ENCODE data around the gene CACNB2.

CACNB2 gene

GRCh38 chr10:18140149-18140956 lies at the start of gene CACNB2:
Gene CACNB2, plus strand, starts transcription at chr10:18140424.
- no peak for FAIRE-seq

- FAIRE-seq: no peak
These were observed 45.9 kb upstream of the CACNB2 start for GRCh38 chr10:18094332-18094731.

DNA sequence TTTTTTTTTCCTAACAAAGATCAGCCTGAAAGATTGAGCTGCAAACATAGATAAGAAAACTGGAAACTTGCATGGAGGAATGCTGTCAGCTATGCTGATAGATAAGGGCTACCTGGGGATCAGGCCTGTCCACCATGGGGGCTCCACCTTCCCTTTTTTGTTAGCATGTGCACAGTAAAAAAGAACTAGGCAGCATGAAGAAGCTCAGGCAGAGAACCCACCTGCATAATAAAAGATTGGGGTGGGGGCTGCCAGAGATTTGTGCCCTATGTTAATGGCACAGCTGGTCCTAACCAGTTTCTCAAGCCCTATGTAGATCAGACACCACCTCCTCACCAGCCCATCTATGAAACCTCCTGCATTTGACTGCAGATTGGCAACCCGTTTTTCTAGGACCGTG lies 45.4 kb upstream of the CACNB2 start:
- no peak for FAIRE-seq

DNA sequence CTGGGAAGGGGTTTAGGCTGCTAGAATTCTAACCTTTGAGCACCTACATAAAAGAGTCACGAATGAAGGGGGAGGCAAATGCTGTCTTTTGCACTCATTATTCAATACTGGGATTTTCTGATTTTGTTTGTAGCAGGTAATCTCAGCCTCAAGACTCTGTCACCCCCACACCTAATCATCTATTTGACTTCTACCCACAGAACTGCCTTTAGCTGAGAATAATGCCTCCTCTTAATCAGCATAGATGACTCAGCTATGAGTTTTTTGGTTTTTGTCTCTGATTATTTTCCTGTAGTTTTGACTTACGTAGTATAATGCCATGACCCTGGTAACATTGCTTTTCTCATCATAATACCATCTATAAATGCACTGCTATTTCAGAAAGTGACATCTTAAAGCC lies 42.7 kb upstream of the CACNB2 start:
- FAIRE-seq: no peak

DNA sequence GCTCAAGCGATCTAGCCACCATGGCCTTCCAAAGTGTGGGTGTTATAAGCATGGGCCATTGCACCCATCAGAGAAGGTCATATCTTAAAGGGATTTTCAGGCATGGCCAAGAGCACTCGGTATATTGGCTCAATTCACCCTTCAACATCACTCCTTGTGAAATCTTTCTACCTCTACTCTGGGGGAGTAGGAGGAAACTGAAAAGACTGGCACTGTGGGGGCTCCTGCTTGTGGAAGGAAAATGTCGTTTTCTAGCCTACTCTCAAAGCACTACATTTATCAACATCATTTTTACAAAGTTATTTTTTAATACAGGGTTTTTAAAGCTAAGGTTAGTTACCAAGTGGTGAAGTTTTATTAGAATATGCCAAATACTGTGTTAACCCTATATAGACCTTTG lies 42.0 kb upstream of the CACNB2 start:
- no peak for FAIRE-seq

- no peak for FAIRE-seq
These were observed 40.8 kb upstream of the CACNB2 start for GRCh38 chr10:18099415-18099814.

GRCh38 chr10:18100669-18101068 lies 39.6 kb upstream of the CACNB2 start:
- FAIRE-seq: no peak

DNA sequence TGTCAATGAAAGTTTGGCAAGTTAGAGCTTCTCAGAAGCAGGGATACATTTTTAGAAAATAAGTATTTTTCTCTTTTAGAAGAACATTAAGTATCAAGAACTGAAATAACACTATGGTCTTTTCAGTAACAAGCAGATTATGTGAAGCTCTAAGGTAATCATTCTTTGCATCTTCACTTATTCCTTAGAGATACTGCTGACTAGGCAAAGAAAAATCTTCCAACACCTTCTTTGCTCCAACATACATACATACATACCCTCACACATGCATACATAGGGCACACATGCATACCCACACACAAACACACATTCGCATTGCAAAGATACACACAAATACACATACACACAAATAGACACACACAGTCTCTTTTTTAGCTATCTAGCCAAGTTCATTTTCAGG lies 37.8 kb upstream of the CACNB2 start:
- FAIRE-seq: no peak

DNA sequence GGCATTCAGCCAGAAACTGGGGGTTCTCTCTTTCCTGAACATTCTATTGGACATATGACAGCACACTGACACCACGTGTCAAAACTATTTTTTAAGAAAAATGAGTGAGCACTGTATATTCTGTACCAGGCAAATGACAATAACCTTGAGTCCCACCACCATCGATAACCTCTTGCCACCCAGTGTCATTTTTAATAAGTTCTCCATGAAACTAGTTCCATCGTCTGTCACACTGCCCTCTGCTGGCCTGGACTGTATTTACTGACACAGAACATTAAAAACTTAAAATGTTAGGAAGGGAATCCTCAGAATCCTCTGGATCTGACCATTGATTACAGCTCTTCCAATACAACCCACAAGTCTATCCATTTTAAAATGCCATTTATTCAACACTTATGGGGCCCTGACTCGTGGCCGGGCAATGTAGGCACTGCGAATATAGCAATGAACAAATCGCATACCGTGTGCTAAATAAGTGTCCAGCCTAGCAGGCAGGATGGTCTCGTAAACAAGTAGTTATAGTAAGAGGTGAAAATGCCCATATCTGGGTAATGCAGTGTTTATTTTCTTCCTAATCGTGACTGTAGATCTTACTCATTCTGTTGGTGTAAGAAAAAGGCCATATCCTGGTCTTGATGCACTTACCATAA lies 35.9 kb upstream of the CACNB2 start:
- peak; percentile 90 for FAIRE-seq

- FAIRE-seq: no peak
These were observed 30.8 kb upstream of the CACNB2 start for GRCh38 chr10:18109341-18109870.

DNA sequence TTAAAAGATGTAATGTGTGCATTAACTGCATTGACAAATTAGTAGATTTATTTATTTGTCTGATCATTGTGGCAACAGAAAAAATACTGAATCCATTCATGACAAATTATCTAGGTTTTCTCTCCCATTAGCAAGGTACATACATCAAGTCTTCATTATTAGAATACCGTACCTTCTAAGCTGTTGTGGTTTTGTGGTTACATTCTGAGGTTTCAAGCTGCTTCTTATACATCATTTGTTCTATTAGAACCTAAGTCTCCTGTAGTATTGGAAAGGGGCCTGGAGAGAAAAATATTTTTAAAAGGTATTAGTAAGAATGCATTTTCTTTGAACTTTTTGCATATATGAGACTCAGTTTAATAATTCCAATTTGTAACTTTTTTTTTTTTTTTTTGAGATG lies 26.3 kb upstream of the CACNB2 start:
- no peak for FAIRE-seq

DNA sequence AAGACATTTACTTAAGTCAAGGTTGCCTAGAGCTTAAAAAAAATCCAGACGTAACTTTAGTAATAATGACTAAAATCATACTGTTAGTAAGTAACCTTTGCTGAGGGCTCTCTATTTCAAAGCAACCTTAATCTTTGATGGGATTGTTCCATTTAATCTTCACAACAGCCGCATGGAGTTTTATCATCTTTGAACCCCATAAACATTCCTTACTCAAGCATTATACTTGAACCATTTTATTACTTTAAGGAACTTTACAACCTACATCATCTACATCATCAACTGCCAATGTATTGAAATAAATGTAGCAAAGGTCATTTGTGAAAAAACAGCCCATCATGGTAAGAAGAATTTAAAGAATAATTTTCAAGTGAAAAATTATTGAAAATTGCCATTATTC lies 22.9 kb upstream of the CACNB2 start:
- no peak for FAIRE-seq

DNA sequence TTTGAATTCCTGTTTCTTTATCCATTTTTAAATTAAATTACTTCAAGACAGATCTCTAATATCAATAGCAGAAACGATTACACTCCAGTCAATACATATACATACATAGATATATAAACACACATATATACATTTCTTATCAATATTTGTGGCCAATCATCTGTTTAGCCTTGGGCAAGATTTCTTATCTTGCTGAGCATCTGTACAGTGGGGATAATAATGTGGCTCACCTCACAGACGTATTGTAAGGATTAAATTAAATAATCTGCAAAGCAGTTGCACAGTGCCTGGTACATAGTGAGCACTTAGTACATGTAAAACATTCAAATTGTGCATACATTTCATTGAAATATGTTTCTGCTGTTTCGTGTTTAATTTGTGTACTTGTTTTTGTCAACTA lies 17.5 kb upstream of the CACNB2 start:
- FAIRE-seq: no peak

- no peak for FAIRE-seq
These were observed 7.2 kb upstream of the CACNB2 start for GRCh38 chr10:18133046-18133445.

DNA sequence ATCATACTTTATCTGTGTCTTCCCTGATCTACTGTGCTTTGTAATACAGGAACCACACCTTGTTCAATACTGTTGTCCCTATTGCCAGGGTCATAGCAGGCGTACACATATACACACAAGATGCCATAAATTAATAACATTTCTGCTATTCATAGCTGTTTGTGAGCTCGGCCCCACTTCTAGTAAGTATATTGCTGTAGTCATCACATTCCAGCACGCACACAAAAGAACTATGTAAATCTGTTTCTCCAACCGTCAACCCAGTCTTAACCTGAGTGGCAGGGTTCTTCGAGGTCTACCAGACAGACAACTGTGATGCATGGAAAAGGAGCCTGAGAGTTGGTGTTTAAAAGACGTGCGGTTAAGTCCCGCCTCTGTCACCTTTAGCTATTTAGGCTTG lies 5.7 kb upstream of the CACNB2 start:
- no peak for FAIRE-seq

DNA sequence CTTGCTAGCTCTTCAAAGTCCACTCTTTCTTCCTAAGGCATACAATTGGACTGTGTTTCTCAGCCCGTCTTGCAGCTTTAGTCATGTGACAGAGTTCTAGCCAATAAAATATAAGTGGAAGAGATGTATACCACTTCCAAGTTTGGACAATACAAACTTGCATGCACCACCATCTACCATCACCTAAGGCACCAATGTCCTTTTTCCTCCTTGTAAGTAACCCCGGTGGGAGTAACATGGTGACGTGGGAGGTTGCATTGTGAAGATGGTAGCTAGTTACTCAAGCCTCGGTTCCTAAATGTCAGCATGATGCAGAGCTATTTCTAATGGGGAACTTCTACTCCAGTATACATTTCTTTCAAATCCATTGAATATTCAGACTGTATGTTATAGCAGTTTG lies 5.3 kb upstream of the CACNB2 start:
- FAIRE-seq: no peak

- peak; percentile 51 for FAIRE-seq
These were observed 4.0 kb upstream of the CACNB2 start for GRCh38 chr10:18136073-18136791.

- FAIRE-seq: no peak
These were observed 3.1 kb upstream of the CACNB2 start for GRCh38 chr10:18137111-18137510.

GRCh38 chr10:18140957-18141845 lies 977 bp downstream of the CACNB2 start:
- FAIRE-seq: no peak

GRCh38 chr10:18142151-18142550 lies 1.9 kb downstream of the CACNB2 start:
- no peak for FAIRE-seq

DNA sequence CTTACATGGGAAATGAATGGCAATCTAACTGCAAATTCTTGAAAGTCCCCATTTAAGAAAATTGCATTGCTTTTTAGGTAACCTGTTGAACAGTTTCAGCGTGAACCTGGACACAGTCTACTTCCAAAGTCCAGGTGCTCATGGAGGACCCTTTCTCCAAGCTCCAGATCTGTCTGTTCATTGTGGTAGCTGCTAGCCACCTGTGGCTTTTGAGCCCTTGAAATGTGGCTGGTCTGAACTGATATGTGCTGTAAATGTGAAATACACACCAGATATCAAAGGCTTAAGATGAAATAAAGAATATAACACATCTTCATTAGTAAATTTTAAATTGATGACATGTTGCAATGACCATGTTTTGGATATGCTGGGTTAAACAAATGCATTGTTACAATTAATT lies 4.2 kb downstream of the CACNB2 start:
- no peak for FAIRE-seq

- FAIRE-seq: peak; percentile 94
These were observed 4.7 kb downstream of the CACNB2 start for GRCh38 chr10:18144928-18145327.

DNA sequence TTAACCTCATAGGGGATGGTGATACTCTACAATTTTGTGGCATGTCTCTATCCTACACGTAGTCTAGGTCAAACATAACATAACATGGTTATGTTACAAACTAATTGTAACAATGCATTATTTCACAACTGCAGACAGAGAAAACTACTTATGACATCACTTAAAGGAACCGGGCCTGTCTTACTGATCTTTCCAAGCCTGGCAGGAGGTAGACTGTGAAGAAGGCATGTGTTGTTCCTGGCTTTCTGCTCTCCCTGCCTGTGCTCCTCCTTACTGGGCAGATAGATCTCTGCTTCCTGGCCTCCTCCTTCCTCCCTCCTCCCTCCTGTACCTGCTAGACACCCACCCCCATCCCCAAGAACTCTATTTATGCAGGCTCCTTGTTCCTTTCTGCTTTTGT lies 5.4 kb downstream of the CACNB2 start:
- no peak for FAIRE-seq

All from islet of Langerhans (tissue), 1 donor.